HG03521 (cell line): ENCODE data around the gene HECW1.
"Not testable (repeated sequence)": the region's sequence is repeated elsewhere in the genome, so short reads cannot be mapped to it uniquely, and the experiment has no call there.

Source experiments
- ATAC-seq: cut with Tn5 transposase; IDR thresholded peaks from one replicate; pipeline ENCODE4 v1.9.1; 2021; ENCODE audit warnings: mild to moderate bottlenecking, moderate library complexity; ENCODE audit not compliant: unreplicated experiment

The HECW1 gene

DNA sequence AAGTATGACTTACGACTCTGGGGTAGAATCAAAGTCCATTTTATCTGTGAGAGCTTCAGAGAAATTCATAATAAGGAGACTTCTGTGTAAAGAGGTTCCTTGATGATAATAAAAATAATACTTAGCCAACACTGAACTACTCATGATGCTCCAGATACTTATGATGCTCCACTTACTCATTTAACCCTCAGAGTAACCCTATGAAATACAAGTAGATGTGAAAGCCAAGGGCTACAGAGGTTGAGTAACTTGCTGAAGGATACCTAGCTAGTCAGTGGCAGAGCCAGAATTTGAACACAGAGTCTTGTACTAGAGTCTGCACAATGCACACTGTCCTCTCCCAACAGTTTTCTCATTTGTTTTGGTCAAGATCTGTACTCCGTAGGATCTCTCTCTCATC lies 89.5 kb downstream of the HECW1 start:
- ATAC-seq, result no peak

DNA sequence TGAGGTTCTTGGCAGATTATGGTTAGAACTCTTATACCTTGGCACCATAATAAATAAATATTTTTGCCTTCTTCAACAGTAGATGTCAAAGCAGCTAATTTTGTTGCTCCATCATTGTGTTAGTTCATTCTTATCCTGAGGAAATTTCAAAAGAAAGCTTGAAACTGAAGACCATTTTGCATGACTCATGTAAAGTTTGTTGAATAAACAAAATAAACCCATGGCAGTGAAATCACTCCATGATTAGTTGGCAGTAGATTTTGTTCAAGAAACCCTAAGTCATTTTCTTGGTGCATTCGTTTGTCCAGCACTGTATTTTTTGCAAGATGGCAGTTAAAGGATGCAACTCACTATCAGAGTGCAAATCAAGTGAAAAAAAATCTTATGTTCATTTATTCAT lies 91.6 kb downstream of the HECW1 start:
- no peak for ATAC-seq

DNA sequence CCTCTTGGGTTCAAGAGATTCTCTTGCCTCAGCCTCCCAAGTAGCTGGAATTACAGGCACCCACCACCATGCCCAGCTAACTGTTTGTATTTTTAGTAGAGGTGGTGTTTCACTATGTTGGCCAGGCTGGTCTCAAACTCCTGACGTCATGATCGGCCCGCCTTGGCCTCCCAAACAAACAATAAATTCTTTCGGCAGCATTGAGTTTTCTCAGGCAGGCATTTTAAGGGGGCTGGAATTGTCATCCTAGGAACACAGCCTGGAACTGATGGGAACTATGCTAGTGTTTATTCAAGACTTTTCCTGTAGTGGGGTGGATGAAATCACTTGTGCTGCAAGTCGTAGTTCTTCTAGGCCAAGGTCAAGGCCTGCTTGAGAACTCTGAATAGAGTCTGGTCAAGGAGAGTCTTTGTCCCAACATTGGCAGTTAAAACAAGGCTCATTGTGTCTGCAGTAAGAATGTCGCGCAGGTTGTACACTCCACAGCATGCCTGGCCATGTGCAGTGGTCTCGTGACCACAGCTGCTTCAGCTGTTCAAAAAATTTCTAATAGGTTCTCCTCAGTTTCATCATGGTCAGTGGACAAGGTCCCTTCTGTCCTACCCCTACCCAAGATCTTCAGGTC lies 92.8 kb downstream of the HECW1 start:
- ATAC-seq, result no peak

DNA sequence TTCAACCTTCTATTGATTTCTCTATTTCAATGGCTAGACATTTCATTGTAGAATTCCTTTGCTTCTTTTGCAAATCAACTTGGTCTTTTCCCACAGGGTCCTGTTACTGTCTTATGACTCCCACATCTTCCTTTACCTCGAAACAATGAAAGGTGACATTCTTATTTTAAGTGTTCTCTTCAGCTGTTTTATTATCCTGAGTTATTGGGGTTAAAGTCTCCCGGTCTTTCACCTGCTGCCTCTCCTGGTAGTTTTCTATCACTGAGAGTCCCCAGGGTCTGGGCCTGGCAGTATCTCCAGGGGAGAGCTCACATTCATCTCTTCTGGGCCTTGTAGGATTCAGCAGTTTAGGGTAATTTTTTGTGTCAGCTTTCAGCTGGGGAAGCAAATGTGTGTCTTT lies 95.8 kb downstream of the HECW1 start:
- no peak for ATAC-seq

DNA sequence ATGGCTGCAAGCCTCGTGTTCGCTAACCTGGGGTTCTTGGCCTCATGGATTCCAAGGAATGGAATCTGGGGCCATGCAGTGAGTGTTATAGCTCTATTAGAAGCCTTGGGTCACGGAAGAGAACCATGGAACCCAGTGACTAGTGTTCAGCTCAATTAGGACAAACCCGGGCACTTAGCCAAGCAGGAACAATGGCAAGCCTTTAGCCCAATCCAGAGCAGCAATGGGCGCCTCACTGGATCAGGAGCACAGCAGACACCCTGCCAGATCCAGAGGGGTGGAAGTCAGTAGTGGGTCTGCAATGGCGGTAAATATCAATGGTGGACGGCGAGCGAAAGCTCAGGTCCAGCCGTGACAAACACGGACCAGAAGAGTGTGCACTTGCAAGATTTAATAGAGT lies 98.1 kb downstream of the HECW1 start:
- not testable (repeated sequence) for ATAC-seq

DNA sequence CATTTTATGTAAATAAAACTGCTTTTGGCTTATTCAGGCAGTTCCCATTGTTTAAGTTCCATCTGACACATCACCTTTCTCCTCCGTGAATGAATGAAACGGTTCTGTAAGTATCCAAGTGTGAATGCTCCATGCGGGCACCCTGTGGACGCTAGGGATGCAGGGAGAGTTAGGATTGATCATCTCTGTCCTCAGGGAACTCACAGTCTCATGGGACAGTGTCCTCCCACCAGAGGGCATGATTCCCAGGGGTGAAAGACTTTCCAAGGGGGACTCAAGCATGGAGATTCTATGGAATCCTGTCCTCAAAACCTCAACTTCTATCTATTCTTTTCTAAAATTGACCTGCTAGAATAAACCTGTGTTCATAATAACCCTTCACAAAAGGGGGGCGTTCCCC lies 98.8 kb downstream of the HECW1 start:
- no peak for ATAC-seq

DNA sequence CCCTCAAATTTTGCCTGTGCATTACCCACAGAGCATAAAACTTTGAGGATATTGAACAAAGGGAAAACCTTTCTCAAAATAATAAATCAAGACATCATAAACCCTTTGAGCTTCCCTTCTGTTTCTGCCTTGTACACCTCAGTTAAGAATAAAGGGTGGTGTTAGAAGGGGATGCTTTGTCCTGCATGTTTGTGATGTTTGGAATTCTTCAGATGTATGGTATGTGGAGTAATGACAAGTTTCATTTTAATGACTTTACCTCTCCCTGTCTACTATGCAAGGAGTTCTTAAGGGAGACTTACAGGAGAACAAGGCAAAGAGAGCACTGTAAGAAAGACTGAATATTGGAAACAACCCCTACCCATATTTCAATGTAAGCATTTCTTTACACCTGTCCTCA lies 99.2 kb downstream of the HECW1 start:
- no peak for ATAC-seq

DNA sequence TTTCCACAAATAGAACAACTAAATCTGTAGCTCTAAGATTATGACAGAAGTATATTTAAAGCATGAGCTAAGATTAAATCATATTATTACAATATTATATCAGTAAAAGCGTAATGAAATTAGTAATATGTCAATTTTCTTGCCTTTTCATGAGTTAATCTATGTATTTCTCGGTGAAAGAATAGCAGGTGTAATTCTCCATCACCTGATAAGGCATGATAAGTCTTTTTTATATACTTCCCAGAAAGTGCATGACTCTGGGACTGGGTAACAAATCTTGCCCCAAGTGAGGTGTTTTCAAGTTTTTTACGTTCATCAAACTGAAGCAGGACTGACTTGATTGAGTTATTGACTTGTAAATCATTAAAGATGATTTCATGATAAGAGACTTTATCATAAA lies 100.5 kb downstream of the HECW1 start:
- ATAC-seq, result no peak

DNA sequence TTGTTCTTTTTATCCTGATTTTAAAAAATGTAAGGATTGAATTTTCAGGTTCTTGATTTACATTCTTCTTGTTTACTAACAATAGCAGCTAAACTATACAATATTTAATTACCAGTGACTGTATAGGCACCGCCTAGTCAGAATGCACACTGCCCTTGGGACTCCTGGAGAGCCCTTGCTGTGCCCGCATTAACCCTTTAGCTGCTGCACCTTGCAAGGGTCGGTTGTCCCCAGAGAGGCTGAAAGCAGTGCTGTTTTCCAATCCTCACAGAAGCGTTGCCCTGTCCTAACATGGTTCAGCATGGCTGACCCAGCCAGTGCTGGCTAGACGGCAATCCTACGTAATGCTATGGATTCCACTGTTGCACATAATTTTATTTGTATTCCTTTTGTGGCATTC lies 102.6 kb downstream of the HECW1 start:
- ATAC-seq, result no peak

DNA sequence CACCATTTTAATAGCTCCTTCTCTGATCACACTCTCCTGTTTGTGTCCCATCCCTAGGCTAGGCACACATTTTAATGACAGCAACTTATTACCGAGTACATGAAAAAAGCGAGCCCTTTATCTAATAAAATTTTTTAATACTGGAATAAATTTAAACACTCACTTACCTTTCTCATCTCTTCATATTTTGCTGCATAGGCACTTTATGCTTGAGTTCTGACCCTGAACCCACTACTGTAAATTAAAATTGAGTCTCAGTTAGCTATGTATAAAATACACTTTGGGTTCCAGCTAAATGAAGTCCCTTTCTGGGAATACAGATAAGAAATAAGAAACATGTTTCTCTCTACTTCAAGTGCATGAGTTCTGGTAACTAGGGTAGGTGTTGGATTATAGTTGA lies 104.6 kb downstream of the HECW1 start:
- ATAC-seq, result no peak

DNA sequence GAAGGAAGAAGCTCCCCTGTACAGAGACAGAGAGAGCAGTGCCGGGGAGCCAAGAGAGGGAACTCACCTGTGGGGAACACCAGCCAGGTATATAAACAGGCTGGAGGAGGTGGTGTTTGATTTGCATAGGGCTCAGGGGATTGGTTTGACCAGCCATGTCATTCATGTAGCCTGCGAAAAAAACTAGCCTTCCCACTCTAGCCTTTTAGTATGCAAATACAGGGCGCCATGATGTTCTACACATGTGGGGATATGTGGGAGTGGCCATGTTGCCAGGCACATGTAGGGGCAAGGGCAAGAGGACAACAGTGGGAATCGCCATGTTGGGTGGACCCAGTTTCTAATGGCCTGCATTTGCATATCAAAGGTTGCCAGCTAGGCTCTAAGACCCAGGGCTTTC lies 106.5 kb downstream of the HECW1 start:
- ATAC-seq, result not testable (repeated sequence)

DNA sequence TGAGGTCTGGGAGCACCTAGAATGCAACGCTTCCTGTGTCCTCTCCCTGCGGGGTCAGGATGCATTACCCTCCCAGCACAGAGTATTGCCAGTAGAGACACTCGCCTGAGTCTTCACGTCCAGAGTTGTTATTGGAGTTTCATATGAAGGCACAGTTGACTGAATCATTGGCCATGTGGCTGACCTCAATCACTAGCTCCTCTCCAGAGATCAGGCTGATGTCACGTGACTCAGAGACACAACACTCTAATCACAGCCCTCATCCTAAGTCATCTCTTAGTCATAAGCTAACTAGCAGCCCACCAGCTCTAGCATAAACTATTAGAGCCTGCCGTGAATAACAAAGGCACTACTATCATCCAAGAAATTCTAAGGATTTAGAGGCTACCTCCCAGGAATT lies 107.8 kb downstream of the HECW1 start:
- ATAC-seq, result no peak

DNA sequence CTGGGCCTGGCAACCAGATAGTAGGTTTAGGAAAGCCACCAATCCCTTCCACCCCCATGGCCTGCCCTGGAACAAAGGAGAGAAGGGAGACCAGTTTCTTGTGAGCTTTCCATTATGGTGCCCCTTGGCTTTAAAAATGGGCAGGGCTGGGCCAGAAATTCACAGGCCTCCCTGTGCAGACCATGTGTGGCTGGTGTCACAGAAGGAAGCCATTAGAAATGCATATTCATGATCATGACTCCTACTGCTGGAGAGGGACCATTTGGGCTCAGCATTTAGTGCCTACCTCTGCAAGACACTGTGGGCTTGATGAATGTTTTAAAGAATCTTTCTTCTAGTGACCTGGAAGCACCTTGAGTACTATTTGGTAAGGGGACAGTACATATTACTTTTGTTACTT lies 108.3 kb downstream of the HECW1 start:
- ATAC-seq, result no peak

DNA sequence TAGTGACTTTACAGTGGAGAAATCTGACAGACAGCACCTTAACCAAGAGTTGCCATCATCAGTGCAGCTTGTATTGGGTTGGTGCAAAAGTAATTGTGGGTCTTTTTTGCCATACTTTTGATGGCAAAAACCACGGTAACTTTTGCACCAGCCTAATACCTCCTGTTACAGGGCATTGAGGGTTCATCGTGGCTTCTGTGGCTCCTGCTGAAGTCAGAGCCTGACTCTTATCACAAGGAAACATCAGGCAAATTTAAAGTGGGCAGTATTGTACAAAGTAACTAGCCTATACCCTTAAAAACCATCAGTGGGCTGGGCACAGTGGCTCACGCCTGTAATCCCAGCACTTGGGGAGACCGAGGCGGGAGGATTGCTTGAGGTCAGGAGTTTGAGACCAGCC lies 117.4 kb downstream of the HECW1 start:
- no peak for ATAC-seq

DNA sequence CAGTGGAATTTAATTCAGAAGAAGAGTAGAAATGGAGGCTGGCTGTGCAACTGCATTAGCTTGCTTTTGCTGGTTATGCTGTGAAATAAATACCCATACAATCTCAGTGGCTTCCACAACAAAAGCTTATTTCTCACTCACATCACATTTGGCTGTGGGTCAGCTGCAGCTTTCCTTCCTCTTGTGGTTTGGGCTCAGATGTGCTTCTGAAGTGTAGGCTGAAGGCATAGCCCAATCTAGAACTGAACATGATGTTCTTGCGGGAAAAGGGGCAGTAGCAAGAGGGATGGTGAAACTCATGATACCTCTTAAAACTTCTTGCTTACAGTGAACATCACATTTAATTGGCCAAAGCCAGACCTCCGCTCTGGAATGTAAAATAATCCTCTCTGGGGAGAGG lies 119.9 kb downstream of the HECW1 start:
- no peak for ATAC-seq

DNA sequence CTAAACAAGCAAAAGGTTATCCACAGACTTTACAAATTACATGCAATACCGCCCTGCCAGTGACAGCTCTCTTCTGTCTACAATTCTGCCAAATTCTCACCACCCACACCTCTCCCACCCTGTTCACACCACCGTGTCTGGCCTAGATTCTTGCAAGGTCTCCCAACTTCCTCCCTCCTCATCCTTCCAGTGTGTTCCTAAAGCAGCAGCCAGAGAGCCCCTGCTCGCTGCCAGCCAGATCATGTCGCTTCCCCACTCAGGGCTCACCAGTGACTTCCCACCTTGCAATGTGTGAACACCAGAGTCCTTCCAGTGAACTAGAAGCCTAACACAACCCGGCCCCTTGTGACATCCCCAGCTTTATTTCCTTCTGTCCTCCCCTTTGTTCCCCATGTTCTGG lies 121.6 kb downstream of the HECW1 start:
- ATAC-seq, result no peak

DNA sequence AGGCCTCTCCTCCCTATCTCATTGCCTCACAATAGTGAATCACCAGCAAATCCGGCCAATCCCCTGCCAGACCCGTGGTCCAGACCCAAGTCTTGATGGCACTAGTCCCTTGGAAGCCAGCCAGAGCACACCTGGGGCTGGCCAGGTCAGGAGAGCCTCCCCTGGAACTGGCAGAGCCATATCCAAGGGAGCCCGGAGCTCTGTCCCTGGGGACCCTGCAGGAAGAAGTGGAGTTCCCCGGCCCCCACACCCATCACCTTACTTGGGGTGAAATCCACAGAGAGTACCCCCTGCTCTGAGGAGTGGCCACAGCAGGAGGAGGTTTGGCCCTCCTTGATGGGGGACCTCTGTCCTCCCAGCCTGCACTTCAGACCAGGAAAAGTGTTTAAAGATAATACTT lies 122.5 kb downstream of the HECW1 start:
- no peak for ATAC-seq

DNA sequence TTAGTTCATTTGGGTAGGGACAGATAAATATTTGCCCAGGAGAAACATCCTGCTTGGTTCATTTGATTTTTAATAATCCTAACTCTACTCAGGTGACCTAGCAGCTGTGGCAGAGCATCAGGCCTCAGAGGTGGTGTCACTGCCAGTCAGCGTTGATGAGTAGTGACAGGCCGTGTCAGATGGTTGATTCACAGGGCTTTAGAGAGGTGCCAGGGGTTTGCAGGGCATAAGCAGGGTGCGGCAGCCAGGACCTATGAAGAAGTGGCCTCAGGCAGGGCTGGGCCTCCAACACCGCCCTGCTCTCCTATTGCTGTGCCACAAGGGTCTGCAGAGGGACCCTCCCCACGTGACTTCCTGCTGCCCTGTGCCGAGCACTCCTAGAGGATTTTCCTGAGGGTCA lies 128.1 kb downstream of the HECW1 start:
- no peak for ATAC-seq

DNA sequence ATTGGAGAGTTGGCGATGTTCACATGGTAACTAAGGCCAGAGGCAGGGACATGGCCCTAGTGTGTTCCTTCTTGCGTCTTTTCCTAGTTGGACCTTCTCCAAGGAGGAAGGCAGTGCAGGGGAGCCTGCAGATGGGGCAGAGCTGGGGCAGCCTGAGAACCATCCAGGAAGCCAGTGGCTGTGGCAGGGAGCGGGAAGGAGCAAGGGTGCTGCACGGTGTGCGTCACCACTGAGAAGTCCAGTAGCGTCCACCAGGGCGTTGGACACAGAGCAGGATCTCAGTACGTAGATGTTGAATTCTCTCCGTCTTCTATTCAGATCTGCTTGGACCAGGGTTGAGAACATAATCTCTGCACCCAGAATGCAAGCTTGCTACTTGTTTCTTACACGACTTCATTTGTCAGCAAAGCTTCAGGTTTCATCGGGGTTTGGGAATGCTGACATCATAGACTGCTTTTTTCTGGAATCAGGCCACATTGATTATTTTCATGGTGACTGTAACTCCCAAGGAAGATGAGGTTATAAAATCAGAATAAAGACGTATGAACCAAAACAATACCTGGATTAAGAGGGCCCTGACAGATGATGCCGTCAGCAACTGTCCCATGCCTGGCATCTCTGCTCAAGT lies 130.3 kb downstream of the HECW1 start:
- ATAC-seq, result no peak

DNA sequence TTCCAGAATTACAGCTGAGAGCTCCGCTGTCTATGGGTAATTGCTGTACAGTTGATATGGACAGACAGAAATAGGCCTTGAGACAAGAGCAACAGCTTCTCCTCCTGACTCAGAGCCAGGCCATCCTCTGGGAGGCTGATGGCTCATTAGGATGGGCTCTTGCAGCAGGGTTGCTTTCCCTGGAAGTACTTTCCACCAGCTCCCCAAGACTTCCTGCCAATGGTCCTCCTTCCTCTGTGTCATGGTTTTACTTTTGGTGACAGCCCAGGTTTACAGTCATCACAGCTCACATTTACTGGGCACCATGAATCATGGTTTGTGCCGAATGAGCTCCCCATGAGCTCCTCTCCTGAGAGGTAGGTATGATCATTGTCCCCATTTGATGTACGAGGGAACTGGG lies 131.8 kb downstream of the HECW1 start:
- ATAC-seq, result no peak

DNA sequence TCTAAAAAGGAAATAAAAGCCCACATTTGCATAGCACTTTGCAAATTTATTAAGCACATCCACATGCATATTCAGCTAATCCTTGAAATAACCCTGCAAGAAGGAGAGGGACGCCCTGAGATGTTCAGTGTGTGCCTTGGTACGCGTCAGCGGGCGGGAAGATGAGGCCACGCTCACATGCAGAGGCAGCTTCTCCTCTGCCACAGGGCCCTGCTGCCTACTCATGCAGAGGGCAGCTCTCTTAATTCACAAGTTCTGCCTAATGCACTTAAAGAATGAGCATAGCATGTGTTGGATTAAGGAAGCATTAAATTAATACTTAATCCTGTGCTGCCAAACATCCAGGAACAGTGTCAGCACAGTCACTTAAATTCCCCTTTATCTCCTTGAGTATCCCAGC lies 132.3 kb downstream of the HECW1 start:
- ATAC-seq, result no peak

DNA sequence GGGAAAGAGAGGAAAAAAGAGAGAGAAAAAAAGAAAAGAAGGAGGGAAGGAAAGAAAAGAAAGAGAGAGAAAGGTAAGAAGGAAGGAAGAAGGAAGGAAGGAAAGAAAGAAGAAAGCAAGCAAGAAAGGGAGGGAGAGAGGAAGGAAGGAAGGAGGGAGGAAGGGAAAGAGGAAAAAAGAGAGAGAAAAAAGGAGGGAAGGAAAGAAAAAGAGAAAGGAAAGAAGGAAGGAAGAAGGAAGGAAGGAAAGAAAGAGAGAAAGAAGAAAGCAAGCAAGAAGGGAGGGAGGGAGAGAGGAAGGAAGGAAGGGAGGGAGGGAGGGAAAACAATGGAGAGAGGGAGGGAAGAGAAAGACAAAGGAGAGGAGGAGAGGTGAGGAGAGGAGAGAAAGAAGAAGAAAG lies 135.3 kb downstream of the HECW1 start:
- ATAC-seq, result no peak

DNA sequence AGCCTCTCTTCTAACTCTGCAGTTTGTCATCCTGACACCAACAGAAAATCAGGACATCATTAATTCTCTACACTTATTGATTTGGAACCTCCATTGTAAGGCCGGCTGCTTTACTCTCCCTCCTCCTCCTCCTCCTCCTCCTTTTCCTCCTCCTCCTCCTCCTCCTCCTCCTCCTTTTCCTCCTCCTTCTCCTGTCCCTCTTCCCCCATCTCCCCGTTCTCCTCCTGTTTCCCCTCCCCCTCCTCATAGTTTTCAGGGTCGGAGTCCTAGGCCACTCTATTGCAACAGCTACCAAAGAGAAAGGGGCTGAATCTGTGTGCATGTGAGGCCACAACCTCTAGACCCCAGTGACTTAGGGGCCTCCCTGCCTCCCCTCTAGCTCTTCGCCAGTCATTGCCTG lies 136.1 kb downstream of the HECW1 start:
- ATAC-seq, result no peak
